D721Med (cell line): Measurements from ENCODE around the gene CAMK4.

Experiments
- DNase-seq: peaks from one replicate; pipeline ENCODE4 v3.0.0; 2011; ENCODE audit warnings: low spot score; ENCODE audit not compliant: insufficient read length
- FAIRE-seq: peaks from 2 replicates; lab custom pipeline; 2011; peaks lifted over from hg19 to GRCh38; lab: Jason Lieb, UNC
- TF ChIP-seq, protein P1 (sequence below): IDR thresholded peaks from 2 replicates; pipeline ENCODE4 v1.5.1; 2012; ENCODE audit warnings: mild to moderate bottlenecking, control low read depth; ENCODE audit not compliant: insufficient read depth; ENCODE audit errors: missing control alignments

Gene CAMK4

DNA sequence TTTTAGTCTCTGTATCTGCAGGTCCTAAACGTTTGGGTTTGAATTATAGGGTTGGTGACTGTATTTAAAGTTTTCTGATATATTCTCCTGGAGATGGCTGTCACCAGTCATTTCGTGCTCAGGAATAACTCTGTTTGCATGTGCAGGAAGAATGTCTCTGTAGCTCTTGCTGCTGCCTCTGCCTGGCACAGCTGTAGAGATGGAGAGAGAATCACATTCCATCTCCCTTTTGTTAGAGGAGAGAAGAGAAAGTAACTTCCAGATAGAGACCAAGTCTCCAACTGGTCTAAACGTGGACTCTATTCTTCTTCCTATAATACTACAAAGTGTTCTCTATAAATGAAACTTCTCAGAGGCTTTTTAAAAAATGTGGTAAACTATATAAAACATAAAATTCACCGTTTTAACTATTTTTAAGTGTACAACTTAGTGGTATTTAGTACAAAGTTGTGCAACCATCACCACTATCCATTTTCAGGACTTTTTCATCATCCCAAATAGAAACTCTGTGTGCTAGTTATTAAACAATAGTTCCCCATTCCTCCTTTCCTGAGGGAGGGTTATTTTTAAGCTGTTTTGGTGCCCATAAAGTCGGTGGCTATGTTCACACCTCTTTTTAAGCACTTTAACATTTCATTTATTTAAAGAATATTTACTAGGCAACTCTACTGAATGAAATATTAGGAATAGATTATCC, 308.9 kb downstream of the CAMK4 start:
- FAIRE-seq: no peak
- TF ChIP-seq, protein P1, sequence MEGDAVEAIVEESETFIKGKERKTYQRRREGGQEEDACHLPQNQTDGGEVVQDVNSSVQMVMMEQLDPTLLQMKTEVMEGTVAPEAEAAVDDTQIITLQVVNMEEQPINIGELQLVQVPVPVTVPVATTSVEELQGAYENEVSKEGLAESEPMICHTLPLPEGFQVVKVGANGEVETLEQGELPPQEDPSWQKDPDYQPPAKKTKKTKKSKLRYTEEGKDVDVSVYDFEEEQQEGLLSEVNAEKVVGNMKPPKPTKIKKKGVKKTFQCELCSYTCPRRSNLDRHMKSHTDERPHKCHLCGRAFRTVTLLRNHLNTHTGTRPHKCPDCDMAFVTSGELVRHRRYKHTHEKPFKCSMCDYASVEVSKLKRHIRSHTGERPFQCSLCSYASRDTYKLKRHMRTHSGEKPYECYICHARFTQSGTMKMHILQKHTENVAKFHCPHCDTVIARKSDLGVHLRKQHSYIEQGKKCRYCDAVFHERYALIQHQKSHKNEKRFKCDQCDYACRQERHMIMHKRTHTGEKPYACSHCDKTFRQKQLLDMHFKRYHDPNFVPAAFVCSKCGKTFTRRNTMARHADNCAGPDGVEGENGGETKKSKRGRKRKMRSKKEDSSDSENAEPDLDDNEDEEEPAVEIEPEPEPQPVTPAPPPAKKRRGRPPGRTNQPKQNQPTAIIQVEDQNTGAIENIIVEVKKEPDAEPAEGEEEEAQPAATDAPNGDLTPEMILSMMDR: no peak
- DNase-seq: no peak

DNA sequence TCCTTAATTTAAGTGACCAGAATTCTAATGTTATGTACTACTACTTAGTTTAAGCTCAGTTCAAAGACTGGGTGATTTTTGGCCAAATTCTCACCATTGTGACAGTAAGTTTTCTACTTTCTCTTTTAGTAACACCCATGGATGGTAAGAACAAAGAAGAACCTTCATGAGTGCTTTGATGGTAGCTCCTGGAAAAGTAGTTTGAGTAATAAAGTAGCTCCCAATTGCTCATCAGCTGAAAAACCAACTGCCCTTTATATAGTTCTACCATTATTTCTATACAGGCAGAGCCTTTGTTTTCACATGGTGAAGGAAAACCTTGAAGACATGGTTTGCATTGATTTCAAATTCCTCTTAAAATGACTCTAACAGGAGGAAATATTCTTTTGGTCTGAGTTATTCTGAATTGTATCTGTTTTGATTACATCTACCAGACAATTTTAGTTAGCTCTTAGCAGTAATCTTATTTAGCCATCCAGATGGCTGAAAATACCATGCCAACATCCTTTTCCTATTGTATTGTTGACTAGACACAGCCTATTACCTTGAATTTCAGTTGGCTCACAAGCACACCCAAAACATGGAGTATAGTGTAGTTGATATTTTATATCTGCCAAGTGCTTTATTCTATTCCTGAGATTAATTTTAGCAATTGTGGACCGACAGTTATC, 311.8 kb downstream of the CAMK4 start:
- TF ChIP-seq, protein P1: no peak
- FAIRE-seq: no peak

DNA sequence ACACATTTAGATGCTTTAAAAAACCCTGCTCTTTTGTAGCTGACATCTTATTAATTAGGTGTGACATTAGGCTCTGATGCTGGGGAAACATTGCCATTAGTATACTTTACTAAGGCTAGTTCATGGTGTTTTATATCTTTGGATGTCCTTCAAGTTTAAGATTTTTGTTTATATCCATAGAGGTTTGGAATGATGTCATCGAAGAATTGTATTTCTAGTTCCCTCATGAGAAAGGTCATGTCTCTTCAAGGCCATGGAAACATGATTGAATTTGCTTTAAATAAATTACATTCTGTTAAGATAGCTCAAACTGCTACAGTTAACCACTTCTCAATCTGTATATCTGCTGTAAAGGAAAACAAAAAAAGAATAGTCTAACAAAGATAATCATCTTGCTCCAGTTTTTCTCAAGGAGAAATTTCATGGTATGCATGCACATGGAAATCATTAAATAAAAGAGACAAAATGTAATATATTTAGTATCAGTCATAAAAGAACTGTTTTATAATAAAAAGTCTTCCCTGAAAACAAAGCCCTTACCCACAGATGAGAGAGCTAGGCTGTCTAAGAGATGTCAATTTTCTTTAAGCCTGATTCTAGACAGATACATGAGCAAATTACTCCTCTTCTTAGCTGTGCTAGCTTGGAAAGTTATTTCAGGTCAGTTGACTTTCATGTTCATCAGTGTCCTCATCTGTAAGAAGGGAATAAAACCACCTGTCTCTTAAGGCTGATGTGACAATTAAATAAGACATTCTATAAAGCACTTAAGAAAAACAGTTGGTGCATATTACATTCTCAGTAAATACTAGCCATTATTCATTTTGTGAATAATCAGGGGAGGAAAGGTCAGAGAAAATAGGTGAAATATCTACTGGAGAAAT, 313.2 kb downstream of the CAMK4 start:
- TF ChIP-seq, protein P1: no peak
- FAIRE-seq: no peak
- no peak for DNase-seq

More for the DNA sequence above, 311.8 kb downstream of the CAMK4 start:
- no peak for DNase-seq
